Activated B cell treated with CpG ODN at 0.5 μM for 24 hours (primary cell): ENCODE data around the gene EPHA4. TPM values are rescaled to one million over a fixed set of nuclear protein-coding genes. Genes with fewer than 3 reads are reported as not detected.
A peak's percentile ranks its signal among the peaks of the same experiment; 100 is the strongest.

Source experiments
- ATAC-seq: fragments of 200-7000 bp; cut with Tn5 transposase; one replicate; pipeline ENCODE4 v1.10.0; 2021; ENCODE audit warnings: low read depth, mild to moderate bottlenecking, moderate library complexity
- CTCF ChIA-PET: fragments of 350-600 bp; sonication (Branson Sonifier 250); formaldehyde crosslinking; loops from one replicate; lab custom pipeline; 2021; ENCODE audit warnings: antibody characterized with exemption; lab: Charles Lee
- POLR2A ChIA-PET: fragments of 350-600 bp; sonication (Branson Sonifier 250); formaldehyde crosslinking; loops from one replicate; lab custom pipeline; 2021; ENCODE audit warnings: antibody characterized with exemption; lab: Charles Lee
- DNase-seq: peaks from one replicate; pipeline ENCODE4 v3.0.0; 2022
- H3K27ac Mint-ChIP-seq: one replicate; pipeline ENCODE4 v1.8.0; 2020; ENCODE audit warnings: mixed read lengths
- H3K27me3 Mint-ChIP-seq: one replicate; pipeline ENCODE4 v1.8.0; 2021; ENCODE audit warnings: mixed read lengths
- H3K36me3 Mint-ChIP-seq: one replicate; pipeline ENCODE4 v1.8.0; 2021; ENCODE audit warnings: low read depth, mixed read lengths
- H3K4me1 Mint-ChIP-seq: one replicate; pipeline ENCODE4 v1.8.0; 2021; ENCODE audit warnings: mixed read lengths
- H3K4me3 Mint-ChIP-seq: one replicate; pipeline ENCODE4 v1.8.0; 2020; ENCODE audit warnings: mild to moderate bottlenecking, mixed read lengths
- H3K9me3 Mint-ChIP-seq: one replicate; pipeline ENCODE4 v1.8.0; 2020; ENCODE audit warnings: mixed read lengths
- intact Hi-C: fragments of 100-400 bp; cut with micrococcal nuclease; formaldehyde crosslinking; loops from one replicate; pipeline ENCODE4 v1.15.1; 2024
- total RNA-seq: library from RNA; stranded (reverse); gene quantifications from 2 replicates; pipeline ENCODE4 v1.2.3, GENCODE V29; 2022
- TF ChIP-seq, protein P1 (sequence below): fragments of 200-600 bp; IDR thresholded peaks from one replicate; pipeline ENCODE4 v1.8.0; 2022; ENCODE audit warnings: antibody characterized with exemption, mild to moderate bottlenecking

The EPHA4 gene
- total RNA-seq, 1 donor from 2014 or later, result 26.4 TPM

DNA sequence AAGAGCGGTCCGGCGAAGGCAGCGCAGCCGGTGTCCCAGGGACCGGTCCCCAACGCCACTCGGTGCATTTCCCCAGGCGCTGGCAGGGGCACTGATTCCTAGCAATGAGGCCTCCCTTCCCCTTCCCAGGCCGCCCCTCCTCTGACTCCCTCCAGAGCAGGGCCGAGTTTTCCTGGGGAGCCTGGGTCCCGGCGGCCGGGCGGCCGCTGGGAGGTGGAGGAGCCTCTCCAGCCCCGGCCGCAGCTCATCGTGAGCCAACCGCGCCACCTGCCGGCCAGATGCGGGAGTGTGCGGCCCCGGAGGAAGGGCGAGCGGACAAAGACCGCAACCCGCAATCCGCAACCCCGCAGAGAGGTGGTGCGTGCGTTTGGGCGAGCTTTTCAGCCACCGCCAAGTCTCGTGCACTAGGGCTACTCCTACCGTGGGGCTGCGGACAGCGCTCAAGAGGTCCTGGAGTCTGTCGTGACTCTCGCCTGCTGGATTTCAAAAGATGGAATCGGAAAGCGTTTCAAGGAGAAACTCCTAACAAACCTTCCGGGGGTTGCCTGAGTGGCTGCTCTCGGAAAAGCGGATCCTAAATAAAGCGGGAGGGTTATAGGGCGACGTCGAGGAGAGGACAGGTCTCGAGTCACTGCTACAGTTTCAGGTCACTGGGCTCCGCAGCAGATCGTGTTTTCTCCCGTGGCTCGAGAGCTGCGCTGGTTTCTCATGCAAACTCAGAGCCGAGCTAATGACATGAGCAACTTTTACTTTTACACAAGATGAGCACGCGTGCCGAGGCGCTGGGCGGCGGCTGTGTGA is 1.5 kb upstream of the EPHA4 start:
- H3K4me3 Mint-ChIP-seq, result peak overlapping the region; percentile 89
- TF ChIP-seq, protein P1, sequence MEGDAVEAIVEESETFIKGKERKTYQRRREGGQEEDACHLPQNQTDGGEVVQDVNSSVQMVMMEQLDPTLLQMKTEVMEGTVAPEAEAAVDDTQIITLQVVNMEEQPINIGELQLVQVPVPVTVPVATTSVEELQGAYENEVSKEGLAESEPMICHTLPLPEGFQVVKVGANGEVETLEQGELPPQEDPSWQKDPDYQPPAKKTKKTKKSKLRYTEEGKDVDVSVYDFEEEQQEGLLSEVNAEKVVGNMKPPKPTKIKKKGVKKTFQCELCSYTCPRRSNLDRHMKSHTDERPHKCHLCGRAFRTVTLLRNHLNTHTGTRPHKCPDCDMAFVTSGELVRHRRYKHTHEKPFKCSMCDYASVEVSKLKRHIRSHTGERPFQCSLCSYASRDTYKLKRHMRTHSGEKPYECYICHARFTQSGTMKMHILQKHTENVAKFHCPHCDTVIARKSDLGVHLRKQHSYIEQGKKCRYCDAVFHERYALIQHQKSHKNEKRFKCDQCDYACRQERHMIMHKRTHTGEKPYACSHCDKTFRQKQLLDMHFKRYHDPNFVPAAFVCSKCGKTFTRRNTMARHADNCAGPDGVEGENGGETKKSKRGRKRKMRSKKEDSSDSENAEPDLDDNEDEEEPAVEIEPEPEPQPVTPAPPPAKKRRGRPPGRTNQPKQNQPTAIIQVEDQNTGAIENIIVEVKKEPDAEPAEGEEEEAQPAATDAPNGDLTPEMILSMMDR, result peak; percentile 89
- H3K4me1 Mint-ChIP-seq, result peaks cover 41% of the 10 kb centered on the region
- DNase-seq (peak; percentile 88), ATAC-seq (peak; percentile 42)
- H3K27ac Mint-ChIP-seq, result peak overlapping the region; percentile 31
- intact Hi-C loops, result loop anchor here (1.0 to 5.0 kb wide), 10 partner anchors 110 to 1084 kb away; partner anchors contain the start of gene FARSB
- H3K9me3 Mint-ChIP-seq, result no peaks in the 10 kb centered on the region
- POLR2A ChIA-PET, result interaction anchor here (0.8 kb wide), 1 partner anchor 234 kb away, joined by 3 read pairs; no protein-coding TSS in a partner anchor
- peaks cover 9% of the 10 kb centered on the region for H3K36me3 Mint-ChIP-seq
- H3K27me3 Mint-ChIP-seq, result peaks cover 22% of the 10 kb centered on the region
- CTCF ChIA-PET, result interaction anchor here (0.7 to 3.4 kb wide), 20 partner anchors 8 to 1842 kb away, joined by 3 to 21 read pairs (median 3); no protein-coding TSS in a partner anchor

DNA sequence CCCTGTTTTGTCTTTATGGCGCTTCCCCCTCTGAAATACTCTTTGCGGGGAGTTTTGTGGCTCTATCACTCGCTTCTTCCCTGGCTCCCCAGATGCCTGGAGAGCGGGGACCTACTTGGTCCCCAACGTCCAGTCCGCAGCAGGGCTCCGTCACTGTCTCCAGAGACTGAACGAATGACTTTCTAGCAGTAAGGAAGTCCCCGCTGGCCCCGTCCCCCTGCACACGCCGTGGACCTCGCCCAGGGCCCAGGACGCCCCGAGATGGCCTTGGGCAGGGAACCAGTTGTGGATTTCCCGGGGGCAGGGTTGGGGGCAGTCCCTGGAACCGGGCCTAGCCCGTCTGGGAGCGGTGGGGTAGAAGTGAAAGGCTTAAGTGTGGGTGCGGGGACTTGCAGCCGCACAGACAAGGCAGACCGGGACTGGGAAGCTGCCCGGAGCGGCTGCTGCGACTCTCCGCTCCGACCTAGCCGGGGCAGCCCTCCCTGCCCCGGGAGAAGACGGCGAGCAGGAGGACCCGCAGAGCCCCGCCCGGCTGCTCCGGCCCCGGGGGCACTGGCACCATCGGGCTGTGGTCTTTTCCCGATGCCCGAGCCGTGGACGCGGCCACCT is 821 bp upstream of the EPHA4 start:
- intact Hi-C loops, result loop anchor here (1.0 to 5.0 kb wide), 13 partner anchors 18 to 1084 kb away; partner anchors contain the start of gene FARSB

DNA sequence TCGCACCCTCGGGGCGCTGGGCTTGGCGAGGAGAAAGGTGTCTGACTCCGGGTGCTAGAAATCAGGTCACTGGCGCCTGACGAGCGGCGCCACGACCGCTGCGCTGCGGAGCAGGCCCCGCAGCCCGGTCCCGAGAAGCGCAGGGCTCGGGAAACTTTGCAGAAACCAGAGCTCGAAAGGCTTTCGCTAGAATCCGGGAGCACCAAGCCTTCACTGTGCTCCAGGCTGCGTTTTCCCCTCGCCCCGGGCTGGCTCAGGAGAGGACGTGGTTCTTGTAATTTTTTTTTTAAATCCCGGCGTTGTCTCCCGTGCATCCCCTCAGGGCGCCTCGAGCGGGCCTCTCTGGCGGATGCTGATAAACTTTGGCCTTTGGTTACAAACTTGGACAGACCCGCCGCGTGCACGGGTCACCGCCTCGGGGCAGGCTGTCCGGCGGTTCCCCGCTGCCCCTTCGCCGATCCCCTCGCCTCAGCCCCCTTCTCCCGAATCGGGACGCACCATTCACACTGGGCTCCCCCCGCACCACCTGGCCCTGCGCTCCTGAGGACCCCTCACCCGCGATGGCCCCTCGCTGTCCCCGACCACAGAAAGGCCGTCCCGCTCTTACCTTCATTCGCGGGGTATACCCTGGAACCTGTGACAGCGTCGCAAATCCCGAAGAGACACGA is 419 bp downstream of the EPHA4 start:
- Mint-ChIP-seq H3K9me3 (no peaks in the 10 kb centered on the region), H3K4me3 (peak overlapping the region; percentile 85), H3K27ac (peak overlapping the region; percentile 83), H3K36me3 (peaks cover 12% of the 10 kb centered on the region), H3K27me3 (peaks cover 15% of the 10 kb centered on the region), H3K4me1 (peaks cover 42% of the 10 kb centered on the region)
- ChIA-PET CTCF (interaction anchor here (0.9 to 3.4 kb wide), 5 partner anchors 16 to 883 kb away, joined by 3 to 21 read pairs (median 3); no protein-coding TSS in a partner anchor), POLR2A (interaction anchor here (0.6 to 2.0 kb wide), 7 partner anchors 13 to 1225 kb away, joined by 3 to 12 read pairs (median 3); no protein-coding TSS in a partner anchor)
- TF ChIP-seq, protein P1, result no peak
- ATAC-seq, result peak; percentile 4
- DNase-seq, result no peak
- intact Hi-C loops, result loop anchor here (1.0 to 5.0 kb wide), 11 partner anchors 16 to 1086 kb away; partner anchors contain the start of gene FARSB

More for the DNA sequence above, 821 bp upstream of the EPHA4 start:
- Mint-ChIP-seq H3K27ac (peak overlapping the region; percentile 72), H3K4me1 (peaks cover 42% of the 10 kb centered on the region), H3K4me3 (peak overlapping the region; percentile 89), H3K36me3 (peaks cover 9% of the 10 kb centered on the region), H3K27me3 (peaks cover 22% of the 10 kb centered on the region), H3K9me3 (no peaks in the 10 kb centered on the region)
- DNase-seq (peak; percentile 41), ATAC-seq (peak; percentile 4)
- ChIA-PET CTCF (interaction anchor here (0.9 to 3.4 kb wide), 17 partner anchors 9 to 1841 kb away, joined by 3 to 21 read pairs (median 3); no protein-coding TSS in a partner anchor), POLR2A (interaction anchor here (0.8 to 2.0 kb wide), 2 partner anchors 54 to 233 kb away, joined by 3 to 12 read pairs; no protein-coding TSS in a partner anchor)
- TF ChIP-seq, protein P1, result no peak

DNA sequence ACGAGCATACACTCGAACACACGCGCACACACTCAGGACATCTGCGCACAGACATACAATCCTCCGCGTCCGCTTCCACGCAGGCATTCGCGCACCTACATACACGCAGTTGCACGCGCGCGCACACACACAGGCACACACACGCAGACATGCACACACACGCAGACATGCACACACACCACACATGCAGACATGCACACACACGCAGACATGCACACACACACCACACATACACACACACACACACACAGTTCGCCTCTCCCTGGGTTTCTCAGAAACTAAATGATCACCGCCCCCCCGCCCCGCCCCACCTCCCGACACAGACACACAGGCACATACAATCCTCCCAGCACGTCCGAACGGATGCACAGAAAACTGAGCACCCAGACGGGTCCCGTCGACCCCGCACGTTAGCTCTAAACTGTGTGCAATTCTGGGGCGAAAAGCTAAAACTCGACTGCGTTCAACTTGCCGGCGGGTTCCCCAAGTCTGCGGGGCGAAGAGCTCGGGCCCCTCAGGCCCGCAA is 1.0 kb downstream of the EPHA4 start:
- TF ChIP-seq, protein P1, result no peak
- ATAC-seq (no peak), DNase-seq (peak; percentile 51)
- intact Hi-C loops, result loop anchor here (5.0 kb wide), 7 partner anchors 149 to 1086 kb away; partner anchors contain the start of gene FARSB
- Mint-ChIP-seq H3K27ac (peak overlapping the region; percentile 72), H3K9me3 (no peaks in the 10 kb centered on the region), H3K27me3 (peaks cover 11% of the 10 kb centered on the region), H3K4me3 (peak overlapping the region; percentile 85), H3K36me3 (peaks cover 12% of the 10 kb centered on the region), H3K4me1 (peaks cover 42% of the 10 kb centered on the region)
- CTCF ChIA-PET, result interaction anchor here (0.9 to 3.4 kb wide), 3 partner anchors 50 to 883 kb away, joined by 3 to 21 read pairs (median 3); no protein-coding TSS in a partner anchor
- POLR2A ChIA-PET, result interaction anchor here (0.6 to 2.0 kb wide), 7 partner anchors 13 to 1224 kb away, joined by 3 to 12 read pairs (median 3); no protein-coding TSS in a partner anchor
